Measurements from ENCODE around the gene BTBD10.

Gene BTBD10

DNA sequence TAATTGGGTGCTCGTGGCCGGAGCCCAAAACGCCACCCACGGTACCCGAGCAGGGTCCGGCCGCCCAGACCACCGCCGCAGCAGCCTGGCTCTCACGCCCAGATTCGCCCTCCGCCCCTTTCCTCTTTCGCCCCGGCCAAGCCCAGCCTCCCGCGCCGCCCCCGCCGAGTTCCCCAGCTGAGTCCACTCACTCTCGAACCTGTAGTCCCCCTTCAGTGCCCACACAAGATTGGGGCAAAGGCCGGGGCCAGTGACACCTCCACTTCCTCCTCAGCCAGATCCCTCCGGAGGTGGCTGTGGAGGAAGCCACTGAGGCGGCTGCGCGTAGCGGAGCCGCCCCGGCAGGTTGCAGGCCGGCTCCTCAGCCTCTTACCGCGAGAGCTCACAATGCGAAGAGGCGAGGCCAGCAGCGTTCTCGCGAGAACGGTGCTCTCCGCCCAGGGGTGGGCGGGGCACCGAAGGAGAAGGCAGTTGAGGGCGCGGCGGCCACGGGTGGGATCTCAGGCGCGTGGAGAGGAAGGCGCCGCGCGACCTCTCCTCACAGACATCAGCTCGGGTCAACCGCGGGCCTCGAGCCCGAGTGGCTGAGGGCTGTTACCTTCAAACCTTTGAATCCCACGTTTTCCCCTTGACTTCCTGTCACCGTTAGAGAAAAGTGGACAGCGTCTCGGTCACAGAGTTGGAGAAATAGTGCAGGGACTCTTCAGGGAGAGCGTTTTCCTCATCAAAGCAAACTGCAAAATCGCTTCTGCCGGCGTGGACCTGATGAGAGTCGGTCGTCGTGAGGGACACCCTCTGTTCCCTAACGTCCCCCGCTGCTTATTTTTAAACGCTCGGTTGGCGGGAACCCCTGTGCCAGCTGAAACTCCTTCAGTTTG lies at the start of gene BTBD10:
Gene BTBD10, minus strand, starts transcription at position 322 of the 878 bp plus-strand sequence. CDS start 18,098 bp downstream, outside the sequence.
- peak; percentile 96 for DNase-seq

GRCh38 chr11:13503393-13503792 lies 40.4 kb upstream of the BTBD10 start:
- DNase-seq, result no peak

- DNase-seq, result no peak
Observed at GRCh38 chr11:13502492-13502891, 39.5 kb upstream of the BTBD10 start.

DNA sequence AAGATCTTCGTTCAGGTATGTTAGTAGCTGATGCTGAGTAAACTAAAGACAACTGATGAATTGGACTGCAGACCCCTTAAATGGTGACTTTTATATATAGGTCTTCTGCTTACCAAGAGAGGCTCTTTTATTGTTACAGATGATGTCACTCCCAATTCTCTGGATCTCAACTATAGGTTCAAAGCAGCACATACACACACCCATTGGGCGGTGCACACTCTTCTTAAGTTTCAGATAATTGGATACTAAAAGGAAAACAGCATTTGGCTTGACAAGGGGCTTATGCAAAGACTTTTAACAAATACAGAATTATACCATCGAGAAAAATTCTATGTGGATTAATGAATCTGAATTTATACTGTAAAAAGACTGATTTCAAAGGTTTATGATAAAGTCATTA lies 32.9 kb upstream of the BTBD10 start, which contains the start of gene PTH:
Gene PTH, minus strand, starts transcription at position 69 of the 400 bp plus-strand sequence. CDS start 3,142 bp downstream, outside the sequence.
- DNase-seq, result no peak

DNA sequence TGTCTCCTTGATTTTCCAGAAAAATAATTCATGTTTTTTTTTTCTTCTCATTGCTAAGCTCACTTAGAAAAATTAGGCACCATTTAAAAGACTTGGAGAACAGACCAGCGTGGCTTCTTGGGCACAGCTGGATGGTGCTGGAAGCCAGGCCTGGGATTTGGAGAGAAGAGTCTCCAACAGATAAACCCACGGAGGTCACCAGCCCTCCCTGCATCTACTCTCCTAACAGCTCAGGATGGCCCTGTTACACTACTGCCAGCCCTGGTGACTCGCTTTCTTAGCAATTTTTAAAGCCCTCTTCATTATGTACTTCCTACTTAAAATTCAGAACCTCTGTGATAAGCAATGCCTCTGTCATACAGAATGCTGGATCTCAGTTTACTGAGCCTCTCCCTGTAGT lies 31.0 kb upstream of the BTBD10 start:
- DNase-seq, result no peak

DNA sequence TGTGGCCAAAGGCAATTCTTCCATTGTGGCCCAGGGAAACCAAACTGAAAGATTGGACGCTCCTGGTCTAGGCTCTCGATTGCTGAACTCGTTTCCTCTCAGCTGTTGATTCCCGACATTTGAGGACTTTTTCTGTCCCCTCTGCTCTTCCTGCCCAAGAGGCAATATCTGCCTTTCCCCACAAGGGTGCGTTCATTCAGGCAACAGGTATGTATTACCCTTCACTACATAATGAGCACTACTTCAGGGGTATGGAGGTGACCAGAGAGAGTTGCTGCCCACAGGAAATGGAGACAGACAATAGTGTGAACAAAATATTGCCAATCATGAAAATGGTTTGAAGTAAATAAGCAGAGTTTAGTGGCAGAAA lies 24.6 kb upstream of the BTBD10 start:
- DNase-seq, result no peak

DNA sequence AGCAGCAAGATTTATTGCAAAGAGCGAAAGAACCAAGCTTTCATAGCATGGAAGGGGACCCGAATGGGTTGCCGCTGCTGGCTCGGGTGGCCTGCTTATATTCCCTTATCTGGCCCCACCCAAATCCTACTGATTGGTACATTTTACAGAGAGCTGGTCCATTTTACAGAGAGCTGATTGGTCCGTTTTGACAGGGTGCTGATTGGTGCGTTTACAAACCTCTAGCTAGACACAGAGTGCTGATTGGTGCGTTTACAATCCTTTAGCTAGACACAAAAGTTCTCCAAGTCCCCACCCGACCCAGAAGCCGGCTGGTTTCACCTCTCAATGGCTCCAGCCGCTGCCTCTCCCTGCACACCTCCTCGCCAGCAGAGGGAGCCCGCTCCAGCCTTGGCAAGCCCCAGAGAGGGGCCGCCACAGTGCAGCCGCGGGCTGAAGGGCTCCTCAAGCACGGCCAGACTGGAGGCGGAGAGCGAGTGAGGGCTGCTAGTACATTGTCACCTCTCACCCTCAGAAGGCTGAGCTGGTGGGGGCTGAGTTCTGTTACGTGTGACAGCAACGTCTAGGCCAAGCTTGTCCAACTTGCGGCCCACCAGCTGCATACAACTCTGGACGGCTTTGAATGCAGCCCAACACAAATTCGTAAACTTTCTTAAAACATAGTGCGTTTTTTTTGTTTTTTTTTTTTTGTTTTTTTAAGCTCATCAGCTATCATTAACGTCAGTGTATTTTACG lies 24.1 kb upstream of the BTBD10 start:
- no peak for DNase-seq

- no peak for DNase-seq
Observed at GRCh38 chr11:13480198-13480597, 17.2 kb upstream of the BTBD10 start.

GRCh38 chr11:13479688-13480087 lies 16.7 kb upstream of the BTBD10 start:
- DNase-seq, result no peak

DNA sequence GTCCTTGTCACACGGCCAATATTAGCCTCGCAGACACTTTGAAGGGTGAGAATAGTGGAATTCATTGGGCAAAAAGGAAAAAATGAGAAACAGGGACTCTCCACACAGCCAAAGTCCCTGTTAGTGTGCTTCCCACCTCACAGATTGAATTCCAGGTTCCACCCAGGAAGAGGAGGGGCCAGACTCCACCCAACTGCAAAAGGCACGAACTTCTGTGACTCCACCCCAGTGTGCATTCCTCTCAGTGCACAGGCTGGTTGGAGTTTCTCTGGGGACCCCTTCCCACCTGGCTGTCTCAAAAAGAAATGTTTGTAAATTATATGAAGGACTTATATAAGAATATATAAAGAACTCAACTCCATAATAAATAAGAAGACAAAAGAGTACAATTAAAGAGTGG lies 12.1 kb upstream of the BTBD10 start:
- no peak for DNase-seq

GRCh38 chr11:13473013-13473722 lies 10.1 kb upstream of the BTBD10 start:
- no peak for DNase-seq

DNA sequence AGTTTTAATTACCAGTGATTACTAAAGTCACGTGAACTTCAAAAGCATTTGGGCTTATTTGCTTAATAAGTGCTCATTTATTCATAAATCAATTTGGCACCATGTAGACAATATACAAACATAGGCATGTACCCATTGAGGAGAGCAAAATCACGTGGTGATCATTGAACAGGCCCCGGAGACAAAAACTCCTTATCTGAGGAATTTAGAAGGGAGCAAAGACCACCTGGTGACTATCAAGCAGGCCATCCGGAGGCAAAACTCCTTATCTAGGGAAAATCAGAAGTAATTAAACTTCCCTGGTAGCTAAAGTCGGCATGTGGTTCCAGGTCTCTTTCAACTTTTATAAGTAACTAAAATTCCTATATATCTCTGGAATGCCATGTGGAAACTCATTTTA lies 5.7 kb upstream of the BTBD10 start:
- no peak for DNase-seq

GRCh38 chr11:13465909-13466371 lies 2.9 kb upstream of the BTBD10 start:
- DNase-seq, result no peak

DNA sequence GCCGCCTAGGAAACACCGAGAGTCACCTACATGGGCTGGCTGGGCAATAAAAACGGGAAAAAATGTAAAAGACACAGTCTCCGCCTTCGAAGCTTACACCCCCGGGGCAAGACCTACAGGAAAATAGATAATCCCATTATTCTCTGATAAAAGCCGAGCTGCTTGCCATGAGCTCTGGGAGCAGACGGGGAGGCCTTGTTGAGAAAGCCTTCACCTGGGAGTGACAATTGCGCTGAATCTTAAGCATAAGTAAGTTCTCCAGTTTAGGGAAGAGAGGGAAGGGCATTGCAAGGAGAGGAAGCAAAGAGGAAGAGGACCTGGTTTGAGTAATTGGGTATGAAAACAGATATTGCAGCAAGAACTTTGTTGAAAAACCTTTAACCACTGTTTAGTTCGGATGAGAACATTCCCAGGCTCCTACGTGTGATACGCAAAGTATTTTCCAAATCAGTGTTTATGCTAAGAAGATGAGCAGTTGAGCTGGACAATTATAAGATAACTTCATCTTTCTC lies 813 bp upstream of the BTBD10 start:
- DNase-seq, result peak; percentile 11

- peak; percentile 48 for DNase-seq
Observed at GRCh38 chr11:13462311-13462900, 616 bp downstream of the BTBD10 start.

GRCh38 chr11:13461291-13461690 lies 1.7 kb downstream of the BTBD10 start:
- no peak for DNase-seq

GRCh38 chr11:13450832-13451397 lies 12.1 kb downstream of the BTBD10 start:
- DNase-seq, result no peak

DNA sequence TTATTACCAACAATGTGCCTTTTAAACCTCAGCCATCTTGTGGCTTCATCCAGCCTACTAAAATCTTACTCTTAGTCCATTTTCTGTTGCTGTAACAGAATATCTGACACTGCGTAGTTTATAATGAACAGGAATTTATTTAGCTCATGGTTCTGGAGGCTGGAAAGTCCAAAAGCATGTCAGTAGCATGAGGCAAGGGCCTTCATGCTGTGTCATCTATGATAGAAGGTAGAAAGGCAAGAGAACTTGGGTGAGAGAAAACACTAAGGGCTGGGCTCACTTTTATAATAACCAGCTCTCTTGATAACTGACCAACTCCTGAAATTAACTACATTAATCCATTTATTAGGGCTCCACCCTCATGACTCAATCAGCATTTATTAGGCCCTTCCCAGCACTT lies 13.5 kb downstream of the BTBD10 start:
- DNase-seq, result no peak

- DNase-seq, result peak; percentile 55
Observed at GRCh38 chr11:13448876-13449275, 14.1 kb downstream of the BTBD10 start.

- no peak for DNase-seq
Observed at GRCh38 chr11:13446444-13446843, 16.6 kb downstream of the BTBD10 start.

- DNase-seq, result no peak
Observed at GRCh38 chr11:13445588-13445987, 17.4 kb downstream of the BTBD10 start.
